GM06990 (cell line): ENCODE data around the gene ARL13B.

Source experiments
- DNase-seq: peaks from one replicate; pipeline ENCODE4 v3.0.0-alpha.2; 2011; ENCODE audit not compliant: insufficient read length; ENCODE audit errors: extremely low read depth
- H3K27me3 ChIP-seq: replicated peaks from 2 replicates; pipeline ENCODE4 v1.6.0; 2011; ENCODE audit warnings: low read length; ENCODE audit not compliant: control insufficient read depth, insufficient read depth
- H3K36me3 ChIP-seq: 2 replicates; pipeline ENCODE4 v1.5.1; 2011; ENCODE audit warnings: low read length; ENCODE audit not compliant: control insufficient read depth, insufficient read depth
- H3K4me3 ChIP-seq: replicated peaks from 2 replicates; pipeline ENCODE4 v1.5.1; 2011; ENCODE audit warnings: low read depth, mild to moderate bottlenecking, control low read depth, low read length
- CTCF ChIP-seq: IDR thresholded peaks from 2 replicates; pipeline ENCODE4 v1.5.1; 2011; ENCODE audit warnings: low read length, control low read depth, mild to moderate bottlenecking, inconsistent platforms; ENCODE audit not compliant: insufficient read depth, poor library complexity, severe bottlenecking

The ARL13B gene

DNA sequence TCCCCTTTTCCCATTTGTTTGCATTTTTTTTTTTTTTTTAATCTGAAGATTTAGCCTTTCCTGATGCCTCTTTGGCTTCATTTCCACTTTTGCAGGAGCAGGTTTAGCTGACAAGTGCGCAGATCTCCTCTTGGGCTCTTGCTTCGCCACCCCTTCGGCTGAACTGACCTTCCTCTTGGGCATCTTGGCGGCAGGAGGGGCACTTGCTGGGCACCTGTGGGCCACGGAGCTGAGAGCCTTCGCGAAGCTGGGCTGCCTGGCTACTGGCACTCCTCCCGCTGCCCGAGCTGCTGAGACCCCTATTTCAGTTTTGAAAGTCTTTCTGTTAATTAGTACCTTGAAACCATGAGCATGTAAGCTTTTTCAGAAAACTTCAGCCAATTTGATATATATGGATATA is 8.8 kb downstream of the ARL13B start:
- no peak overlapping the region for H3K4me3 ChIP-seq
- no peak for DNase-seq
- no peaks in the 10 kb centered on the region for H3K27me3 ChIP-seq
- H3K36me3 ChIP-seq: no peaks in the 10 kb centered on the region
- TF ChIP-seq CTCF: no peak

GRCh38 chr3:93989241-93989640 is 9.3 kb downstream of the ARL13B start:
- H3K36me3 ChIP-seq: no peaks in the 10 kb centered on the region
- no peak for TF ChIP-seq CTCF
- no peaks in the 10 kb centered on the region for H3K27me3 ChIP-seq
- no peak for DNase-seq
- no peak overlapping the region for H3K4me3 ChIP-seq

DNA sequence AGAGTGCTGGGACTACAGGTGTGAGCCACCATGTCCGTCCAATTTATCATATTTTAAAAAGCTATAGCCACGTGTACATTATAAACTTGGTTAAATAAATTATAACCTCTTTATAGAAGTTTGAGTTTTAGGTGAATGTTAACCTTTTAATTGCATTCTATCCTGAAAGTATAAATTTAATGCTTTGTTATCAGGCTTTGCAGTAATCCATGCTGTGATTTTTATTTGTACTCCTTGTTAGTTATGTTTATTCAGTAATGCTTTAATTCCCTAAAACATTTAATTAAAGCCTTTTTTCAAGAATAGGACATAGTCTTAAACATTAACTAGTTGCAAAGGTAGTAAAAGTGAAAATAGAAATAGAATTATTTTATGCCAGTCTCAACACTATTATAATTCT is 11.7 kb downstream of the ARL13B start:
- TF ChIP-seq CTCF: no peak
- DNase-seq: no peak
- Histone ChIP-seq H3K36me3 (no peaks in the 10 kb centered on the region), H3K27me3 (no peaks in the 10 kb centered on the region), H3K4me3 (no peak overlapping the region)

- Histone ChIP-seq H3K4me3 (no peak overlapping the region), H3K27me3 (no peaks in the 10 kb centered on the region), H3K36me3 (no peaks in the 10 kb centered on the region)
- no peak for DNase-seq
- no peak for TF ChIP-seq CTCF
Observed at GRCh38 chr3:93992207-93992606, 12.3 kb downstream of the ARL13B start.

- no peak for TF ChIP-seq CTCF
- DNase-seq: no peak
- no peaks in the 10 kb centered on the region for H3K36me3 ChIP-seq
- no peak overlapping the region for H3K4me3 ChIP-seq
- no peaks in the 10 kb centered on the region for H3K27me3 ChIP-seq
Observed at GRCh38 chr3:93994056-93994455, 14.1 kb downstream of the ARL13B start.

GRCh38 chr3:94001191-94001590 is 21.2 kb downstream of the ARL13B start:
- H3K4me3 ChIP-seq: no peak overlapping the region
- H3K27me3 ChIP-seq: no peaks in the 10 kb centered on the region
- no peak for TF ChIP-seq CTCF
- no peak for DNase-seq
- no peaks in the 10 kb centered on the region for H3K36me3 ChIP-seq
